Superior temporal gyrus (tissue), 1 donor: ENCODE data around the gene FBLIM1.
"Not testable (repeated sequence)": the region's sequence is repeated elsewhere in the genome, so short reads cannot be mapped to it uniquely, and the experiment has no call there.

ENCODE experiments used
- DNase-seq: peaks from one replicate; pipeline ENCODE4 v3.0.0-alpha.2; 2016; ENCODE audit errors: extremely low spot score

The FBLIM1 gene

DNA sequence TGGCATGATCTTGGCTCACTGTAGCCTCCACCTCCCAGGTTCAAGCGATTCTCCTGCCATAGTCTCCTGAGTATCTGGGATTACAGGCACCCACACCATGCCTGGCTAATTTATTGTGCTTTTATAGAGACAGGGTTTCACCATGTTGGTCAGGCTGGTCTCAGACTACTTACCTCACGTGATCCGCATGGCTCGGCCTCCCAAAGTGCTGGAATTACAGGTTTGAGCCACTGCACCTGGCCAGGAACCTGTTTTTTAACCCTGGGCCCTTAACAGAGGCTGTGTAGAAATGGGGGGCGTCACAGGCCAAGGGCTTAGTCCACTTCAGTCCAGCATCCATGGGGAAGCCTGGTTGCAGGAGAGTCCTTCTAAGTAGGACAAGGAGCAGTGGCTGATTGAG is 9.3 kb downstream of the FBLIM1 start:
- no peak for DNase-seq

- no peak for DNase-seq
Observed at GRCh38 chr1:15768388-15768787, 9.8 kb downstream of the FBLIM1 start.

- no peak for DNase-seq
Observed at GRCh38 chr1:15770313-15770962, 11.8 kb downstream of the FBLIM1 start.

DNA sequence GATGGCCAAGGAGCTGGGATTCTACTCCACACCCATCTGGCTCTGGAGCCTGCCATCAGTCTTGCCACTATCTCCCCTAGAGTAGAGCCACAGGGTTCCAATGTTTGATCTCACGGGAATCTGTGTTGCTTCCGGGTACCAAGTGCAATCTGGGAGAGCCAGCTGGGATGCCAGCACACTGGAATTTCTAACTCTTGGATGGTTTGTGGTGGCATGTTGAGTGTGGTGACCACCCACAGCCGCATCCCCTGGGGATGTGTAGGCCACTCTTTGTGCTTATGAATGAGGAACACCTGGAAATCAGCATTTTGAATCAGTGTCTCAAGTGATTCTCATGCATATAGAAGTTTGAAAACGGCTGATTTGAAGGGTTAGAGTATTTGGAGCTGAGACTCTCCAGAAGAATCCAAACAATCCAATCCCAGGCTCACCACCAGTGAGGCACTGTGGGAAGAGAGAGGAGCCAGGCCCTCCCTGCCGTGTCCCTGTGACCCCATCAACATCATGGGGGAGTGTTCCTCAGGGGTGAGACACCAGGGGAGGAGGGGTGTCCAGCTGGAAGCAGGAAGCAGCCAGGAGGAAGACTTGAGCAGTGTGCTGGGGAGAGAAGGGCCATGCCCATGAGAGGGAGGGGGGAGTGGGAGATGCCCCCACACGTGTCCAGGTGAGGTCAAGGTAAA is 13.4 kb downstream of the FBLIM1 start:
- DNase-seq = no peak

GRCh38 chr1:15775706-15776105 is 17.1 kb downstream of the FBLIM1 start:
- DNase-seq = no peak

DNA sequence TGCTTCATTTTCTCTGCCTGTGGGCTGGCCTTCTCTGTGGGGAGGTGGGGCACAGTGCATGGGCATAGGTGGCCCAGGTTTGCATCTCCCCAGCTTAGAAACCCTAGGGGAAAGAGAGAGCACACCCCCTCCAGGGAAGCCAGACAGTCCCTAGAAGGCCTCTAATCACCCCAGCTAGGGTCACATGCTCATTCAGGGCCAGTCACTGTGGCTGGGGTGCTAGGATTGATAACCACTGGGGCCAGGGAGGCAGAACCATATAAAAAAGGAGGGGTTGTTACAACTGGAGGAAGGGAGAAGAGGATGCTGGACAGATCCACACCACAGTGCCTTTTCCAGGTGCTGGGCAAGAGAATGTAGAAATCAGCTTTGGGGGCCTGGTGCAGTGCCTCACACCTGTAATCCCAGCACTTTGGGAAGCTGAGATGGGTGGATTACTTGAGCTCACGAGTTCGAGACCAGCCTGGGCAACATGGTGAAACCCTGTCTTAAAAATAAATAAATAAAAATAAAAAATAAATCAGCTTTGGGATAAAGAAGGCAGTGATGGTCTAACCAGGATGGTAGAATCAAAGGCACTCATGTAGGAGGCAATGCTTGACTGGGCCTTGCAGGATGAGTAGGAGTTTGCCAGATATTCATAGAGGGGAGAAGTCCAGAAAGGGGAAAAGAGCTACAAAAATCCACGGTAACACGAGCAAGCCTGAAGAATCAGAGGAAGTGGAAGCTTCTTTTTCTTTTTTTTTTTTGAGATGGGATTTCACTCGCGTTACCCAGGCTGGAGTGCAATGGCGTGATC is 19.5 kb downstream of the FBLIM1 start:
- DNase-seq = no peak

DNA sequence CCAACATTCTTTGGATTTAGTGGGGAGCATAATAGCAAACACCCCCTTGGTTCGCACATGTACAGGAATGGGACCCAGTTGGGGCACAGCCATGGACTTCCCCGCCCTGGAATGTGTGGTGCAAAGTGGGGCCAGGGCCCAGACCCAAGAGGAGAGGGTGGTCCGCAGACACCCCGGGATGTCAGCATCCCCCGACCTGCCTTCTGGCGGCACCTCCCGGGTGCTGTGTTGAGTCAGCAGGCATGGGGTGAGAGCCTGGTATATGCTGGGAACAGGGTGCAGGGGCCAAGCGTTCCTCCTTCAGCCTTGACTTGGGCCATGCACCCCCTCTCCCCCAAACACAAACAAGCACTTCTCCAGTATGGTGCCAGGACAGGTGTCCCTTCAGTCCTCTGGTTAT is 27.1 kb downstream of the FBLIM1 start:
- no peak for DNase-seq

- no peak for DNase-seq
Observed at GRCh38 chr1:15786581-15786980, 28.0 kb downstream of the FBLIM1 start.

GRCh38 chr1:15788624-15789301 is 30.2 kb downstream of the FBLIM1 start:
- DNase-seq = no peak

- no peak for DNase-seq
Observed at GRCh38 chr1:15796086-15796462, 37.5 kb downstream of the FBLIM1 start.

DNA sequence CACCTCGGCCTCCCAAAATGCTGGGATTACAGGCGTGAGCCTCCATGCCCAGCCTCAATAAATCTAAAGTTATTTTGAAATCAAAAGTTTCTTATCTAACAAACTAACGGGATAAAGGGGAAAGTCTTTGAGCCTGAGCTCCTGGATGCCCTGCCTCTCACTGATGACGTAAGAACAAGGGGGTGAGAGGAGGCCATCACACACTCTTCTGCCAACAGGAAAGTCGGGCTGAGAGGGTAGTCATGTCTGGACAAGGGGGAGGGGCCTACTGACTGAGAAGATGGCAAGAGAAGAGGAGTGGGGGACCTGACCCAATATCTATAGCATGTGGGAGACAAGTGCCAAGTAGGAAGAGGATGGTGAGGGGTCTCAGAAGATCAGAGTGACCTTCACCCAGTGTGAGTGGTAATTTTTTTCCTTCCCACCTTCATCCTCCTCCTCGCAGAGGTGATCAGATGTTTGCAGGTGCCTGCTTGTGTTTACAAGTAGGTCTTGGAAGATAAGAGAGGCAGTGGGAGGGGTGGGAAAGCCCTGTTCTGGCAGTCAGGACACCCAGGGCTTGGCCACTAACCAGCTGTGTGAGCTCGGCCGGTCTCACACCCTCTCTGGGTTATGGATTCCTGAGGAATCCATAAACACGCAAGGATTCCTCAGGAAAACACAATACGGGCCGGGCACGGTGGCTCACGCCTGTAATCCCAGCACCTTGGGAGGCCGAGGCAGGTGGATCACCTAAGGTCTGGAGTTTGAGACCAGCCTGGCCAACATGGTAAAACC is 39.2 kb downstream of the FBLIM1 start:
- no peak for DNase-seq

- DNase-seq = no peak
Observed at GRCh38 chr1:15799004-15799867, 40.6 kb downstream of the FBLIM1 start.

DNA sequence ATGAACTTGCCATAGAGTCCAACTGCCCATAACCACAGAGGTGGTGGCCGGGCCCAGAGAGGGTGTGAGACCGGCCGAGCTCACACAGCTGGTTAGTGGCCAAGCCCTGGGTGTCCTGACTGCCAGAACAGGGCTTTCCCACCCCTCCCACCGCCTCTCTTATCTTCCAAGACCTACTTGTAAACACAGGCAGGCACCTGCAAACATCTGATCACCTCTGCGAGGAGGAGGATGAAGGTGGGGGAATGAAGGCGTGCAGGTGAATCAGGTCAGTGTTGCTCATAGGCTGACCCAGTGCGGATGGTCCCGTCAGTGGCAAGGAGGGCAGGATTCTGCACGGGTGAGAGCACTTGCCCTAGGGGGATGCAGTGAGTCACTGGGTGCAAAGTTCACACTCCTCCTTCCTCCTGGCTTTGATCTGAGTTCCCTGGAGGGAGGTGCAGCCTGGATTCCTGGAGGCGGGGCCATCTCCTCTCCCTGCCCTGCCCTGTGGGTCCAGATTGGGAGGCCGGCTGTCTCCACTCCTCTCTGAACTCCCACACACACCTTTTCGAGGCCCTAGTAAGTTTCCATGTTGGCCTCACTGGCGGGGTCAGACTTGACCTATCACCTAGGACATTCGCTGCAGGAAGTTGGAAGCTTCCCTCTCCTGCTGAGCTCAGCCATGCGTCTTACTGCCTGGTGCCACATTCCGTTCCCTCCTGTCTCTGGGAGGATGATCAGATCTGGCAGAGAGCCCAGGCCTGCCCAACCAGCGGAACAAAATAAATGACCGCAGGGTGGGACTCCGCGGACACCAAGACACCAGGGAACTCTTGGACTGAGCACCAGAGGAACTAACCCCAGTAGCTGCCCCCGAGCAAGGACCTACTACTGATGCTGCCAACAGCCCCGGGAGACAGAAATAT is 41.6 kb downstream of the FBLIM1 start:
- DNase-seq = no peak

DNA sequence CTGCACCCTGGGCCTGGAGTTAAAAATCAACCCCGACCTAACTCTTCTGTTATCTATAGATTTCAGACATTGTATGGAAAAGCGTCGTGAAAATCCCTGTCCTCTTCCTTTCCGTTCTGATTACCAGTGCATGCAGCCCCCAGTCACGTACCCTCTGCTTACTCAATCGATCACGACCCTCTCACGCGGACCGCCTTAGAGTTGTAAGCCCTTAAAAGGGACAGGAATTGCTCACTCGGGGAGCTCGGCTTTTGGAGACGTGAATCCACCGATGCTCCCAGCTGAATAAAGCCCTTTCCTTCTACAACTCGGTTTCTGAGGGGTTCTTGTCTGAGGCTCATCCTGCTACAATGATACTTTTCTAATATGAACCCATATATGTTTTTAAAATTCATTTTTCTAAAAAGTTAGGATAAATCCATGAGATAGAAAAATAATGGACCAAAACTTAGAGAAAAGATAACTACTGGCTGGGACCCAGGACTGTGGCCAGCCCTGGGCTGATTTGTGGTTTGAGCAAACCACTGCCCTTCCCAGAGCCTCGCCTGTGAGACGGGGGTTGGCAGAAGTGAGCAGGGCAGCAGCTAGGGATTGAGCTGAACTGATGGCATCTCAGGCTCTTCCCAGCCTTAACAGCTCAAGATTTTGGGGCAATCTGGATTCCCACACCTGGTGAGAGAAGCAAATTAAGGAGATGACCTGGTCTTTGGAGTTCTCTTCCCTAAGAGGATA is 43.8 kb downstream of the FBLIM1 start:
- DNase-seq = no peak

DNA sequence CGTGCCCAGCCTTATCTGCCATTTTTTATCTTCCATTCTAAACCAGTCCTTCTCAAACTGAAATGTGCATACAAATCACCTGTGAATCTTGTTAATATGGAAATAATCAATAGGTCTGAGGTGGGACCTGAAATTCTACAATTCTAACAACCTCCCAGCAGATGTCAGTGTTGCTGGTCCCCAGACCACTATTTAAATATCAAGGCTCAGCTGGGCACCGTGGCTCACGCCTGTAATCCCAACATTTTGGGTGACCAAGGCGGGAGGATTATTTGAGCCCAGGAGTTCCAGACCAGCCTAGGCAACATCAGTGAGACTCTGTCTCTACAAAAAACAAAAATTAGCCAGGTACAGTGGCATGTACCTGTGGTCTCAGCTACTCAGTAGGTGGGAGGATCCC is 44.8 kb downstream of the FBLIM1 start:
- peak; percentile 28 for DNase-seq

DNA sequence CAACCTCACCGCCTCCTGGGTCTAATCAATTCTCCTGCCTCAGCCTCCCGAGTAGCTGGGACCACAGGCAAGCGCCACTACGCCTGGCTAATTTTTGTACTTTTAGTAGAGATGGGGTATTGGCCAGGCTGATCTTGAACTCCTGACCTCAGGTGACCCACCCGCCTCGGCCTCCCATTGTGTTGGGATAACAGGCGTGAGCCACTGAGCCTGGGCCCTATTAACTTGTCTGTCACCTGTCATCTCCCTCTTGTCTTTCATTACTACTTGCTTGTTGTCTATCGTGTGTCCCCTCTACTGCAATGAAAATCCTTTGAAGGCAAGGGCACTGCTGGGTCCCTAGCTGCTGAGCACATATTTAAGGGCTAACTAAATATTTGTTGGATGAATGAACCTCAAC is 45.5 kb downstream of the FBLIM1 start:
- DNase-seq = no peak

DNA sequence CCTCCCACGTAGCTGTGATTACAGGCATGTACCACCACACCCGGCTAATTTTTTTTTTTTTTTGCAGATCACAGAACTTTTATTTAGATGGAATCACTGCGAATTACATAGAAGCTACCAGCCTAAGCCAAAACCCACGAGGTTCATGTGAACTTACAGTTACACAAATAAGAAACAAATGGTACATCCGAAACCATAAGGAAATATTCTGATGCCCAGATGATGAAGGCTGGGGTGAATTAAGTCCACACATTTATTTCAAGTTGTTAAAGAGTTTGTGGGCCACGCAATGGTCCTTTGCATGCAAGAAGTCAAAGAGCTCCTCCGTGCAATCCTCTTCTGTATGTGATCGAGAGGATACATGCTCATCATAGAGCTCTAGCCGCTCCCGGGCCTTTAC is 48.5 kb downstream of the FBLIM1 start:
- DNase-seq = no peak

DNA sequence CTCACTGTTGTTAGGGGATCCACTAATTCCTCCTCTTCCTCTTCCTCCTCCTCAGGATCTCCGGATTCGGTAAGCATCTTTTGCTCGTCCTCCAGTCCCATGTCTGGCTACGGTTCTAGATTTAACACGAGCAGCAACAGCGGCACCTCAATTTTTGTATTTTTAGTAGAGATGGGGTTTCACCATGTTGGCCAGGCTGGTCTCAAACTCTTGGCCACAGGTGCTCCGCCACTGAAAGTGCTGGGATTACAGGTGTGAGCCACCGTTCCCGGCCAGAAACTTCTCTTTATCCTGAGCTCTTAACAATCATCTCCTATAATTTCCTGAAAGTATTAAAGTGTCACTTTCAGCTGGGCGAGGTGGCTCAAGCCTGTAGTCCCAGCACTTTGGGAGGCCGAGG is 49.0 kb downstream of the FBLIM1 start, which contains the start of gene UQCRHL:
UQCRHL (minus strand) TSS at position 101 of the 400 bp plus-strand sequence; CDS start at position 101, 0 bp downstream.
- DNase-seq = not testable (repeated sequence)

DNA sequence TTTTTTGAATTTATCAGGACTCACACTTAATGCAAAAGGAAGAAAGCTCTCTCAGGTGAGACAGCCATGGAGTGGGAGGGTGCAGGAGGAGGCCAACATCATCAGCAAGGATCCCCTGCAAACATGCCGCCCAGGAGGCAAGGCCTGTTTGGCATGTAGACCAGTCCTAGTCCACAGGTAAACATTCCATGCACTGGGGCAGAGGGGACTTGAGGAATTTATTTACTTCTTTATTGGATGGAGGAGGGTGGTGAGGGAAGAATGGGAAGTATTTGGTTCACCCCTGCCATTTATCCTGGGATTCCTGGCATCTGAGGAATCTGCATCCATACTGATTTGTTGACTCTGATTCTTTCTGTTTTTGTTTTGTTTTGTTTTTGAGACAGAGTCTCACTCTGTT is 50.4 kb downstream of the FBLIM1 start:
- DNase-seq = no peak
